Measurements from ENCODE around the gene PAFAH1B1.

GRCh38 chr17:2563543-2563942 lies 29.9 kb upstream of the PAFAH1B1 start:
- TF ChIP-seq CTCF (conservative IDR thresholded peaks at IDR 0.05 in 1 of 2, IDR thresholded peaks at IDR 0.05 in 1 of 2; ENCODE audit: extremely low read depth in 1 of 2, insufficient read depth in 1 of 2, low read depth in 1 of 2, low read length in 2 of 2) = no peak
- TF ChIP-seq EZH2 (IDR thresholded peaks at IDR 0.05; ENCODE audit: borderline replicate concordance, low read length) = no peak

Data from mammary epithelial cell (primary cell).